ENCODE measurements around the gene IFITM1. TPM values are rescaled to one million over a fixed set of nuclear protein-coding genes. Genes with fewer than 3 reads are reported as not detected.

Gene IFITM1
- total and polyA plus RNA-seq, 2 of the 8 experiments (the other 6 are each of a cell fraction or from before 2014, with no cell fraction given), result 394 to 1,464 TPM

GRCh38 chr11:295351-296170 is 18.3 kb upstream of the IFITM1 start:
- Histone ChIP-seq H2AK5ac (ENCODE audit: low read depth, low read length) (no peak overlapping the region), H3K18ac (ENCODE audit: extremely low read depth, low read length) (no peak overlapping the region), H4K20me1 (replicated peaks in 1 of 2; ENCODE audit: control insufficient read depth in 1 of 2, insufficient read depth in 2 of 2, low read length in 2 of 2) (no peaks in the 10 kb centered on the region), H3K23ac (ENCODE audit: insufficient read length) (no peak overlapping the region), H3K56ac (replicated peaks; ENCODE audit: insufficient read length, low read depth, low read length) (no peak overlapping the region), H3K79me2 (ENCODE audit: control insufficient read depth in 1 of 2, insufficient read depth in 2 of 2, low read length in 2 of 2) (no peaks in the 10 kb centered on the region), H4K91ac (replicated peaks; ENCODE audit: insufficient read length, low read length) (no peak overlapping the region), H3K4me2 (ENCODE audit: insufficient read depth in 1 of 2, low read depth in 2 of 2, low read length in 2 of 2) (no peak overlapping the region), H2BK120ac (replicated peaks; ENCODE audit: low read depth, low read length) (no peak overlapping the region), H4K5ac (ENCODE audit: insufficient read length, low read depth, low read length) (no peak overlapping the region), H3K27ac (ENCODE audit: low read depth, low read length) (no peak overlapping the region), H2BK12ac (ENCODE audit: low read depth, low read length) (no peak overlapping the region), H3K4ac (replicated peaks; ENCODE audit: insufficient read length, low read depth, low read length) (no peak overlapping the region), H4K8ac (ENCODE audit: extremely low read depth, insufficient read depth, low read length) (no peak overlapping the region), H2AFZ (ENCODE audit: low read length) (no peak overlapping the region), H3K9ac (replicated peaks in 1 of 4; ENCODE audit: extremely low read depth in 1 of 4, low read depth in 3 of 4, low read length in 3 of 4) (no peak overlapping the region), H2BK5ac (ENCODE audit: low read depth, low read length) (no peak overlapping the region), H3K4me3 (ENCODE audit: extremely low read depth in 1 of 4, insufficient read depth in 2 of 4, low read depth in 3 of 4, low read length in 4 of 4) (no peak overlapping the region), H3K4me1 (replicated peaks in 1 of 4; ENCODE audit: control insufficient read depth in 3 of 4, insufficient read depth in 4 of 4, low read length in 3 of 4) (peaks cover 5 to 34% (median 23%) of the 10 kb centered on the region in 4 experiments), H2BK20ac (ENCODE audit: low read length) (no peak overlapping the region), H3K14ac (ENCODE audit: insufficient read length) (no peak overlapping the region), H3K23me2 (ENCODE audit: low read depth, low read length) (no peaks in the 10 kb centered on the region), H3K36me3 (ENCODE audit: control insufficient read depth in 2 of 4, insufficient read depth in 4 of 4, low read length in 3 of 4) (peaks cover 3 to 30% (median 15%) of the 10 kb centered on the region in 4 experiments; a peak in 6 of 8 replicates), H3K9me3 (ENCODE audit: insufficient read depth in 2 of 2, low read depth in 1 of 2, low read length in 1 of 2) (no peaks in the 10 kb centered on the region), H2BK15ac (ENCODE audit: low read length) (no peak overlapping the region), H3K27me3 (replicated peaks in 1 of 4; ENCODE audit: control insufficient read depth in 3 of 4, extremely low read depth in 1 of 4, insufficient read depth in 3 of 4, low read length in 3 of 4) (no peaks in the 10 kb centered on the region), H3K79me1 (ENCODE audit: low read depth, low read length) (no peaks in the 10 kb centered on the region)
- 91% methylated on average over 24 of the region's 26 CpGs; no CpG with 5 or more reads in 1 of the 2 experiments for WGBS, 2 experiments (ENCODE audit: extremely low coverage in 1 of 2, insufficient coverage in 1 of 2, insufficient read length in 1 of 2, insufficient replicate concordance in 2 of 2, low coverage in 1 of 2, low lambda C conversion rate in 2 of 2, missing lambda C conversion rate in 1 of 2)
- FAIRE-seq (no peak), DNase-seq (ENCODE audit: low read depth in 1 of 2, low spot score in 2 of 2) (no peak)
- ChIA-PET POLR2A (ENCODE audit: partially characterized antibody) (interaction anchor here (0.6 to 3.0 kb wide), 6 partner anchors 9 to 234 kb away, joined by 3 to 17 read pairs (median 4); no protein-coding TSS in a partner anchor), CTCF (ENCODE audit: partially characterized antibody) (interaction anchor here (1.0 to 3.4 kb wide), 6 partner anchors 10 to 68 kb away, joined by 3 to 29 read pairs (median 6); partner anchors contain the start of gene IFITM2)
- TF ChIP-seq SIRT6 (IDR thresholded peaks at IDR 0.05; ENCODE audit: low read length) (no peak), GABPA (IDR thresholded peaks at IDR 0.05; ENCODE audit: borderline replicate concordance, insufficient read depth, low read length) (no peak), POU5F1 (IDR thresholded peaks at IDR 0.05; ENCODE audit: low read depth, low read length) (no peak), SP2 (IDR thresholded peaks at IDR 0.05; ENCODE audit: low read length) (no peak), SUZ12 (IDR thresholded peaks at IDR 0.05; ENCODE audit: low read length) (no peak), TCF12 (IDR thresholded peaks at IDR 0.05; ENCODE audit: low read depth, low read length) (no peak), TAF7 (optimal IDR thresholded peaks at IDR 0.05; ENCODE audit: borderline replicate concordance, low read depth, low read length) (no peak), JUN (IDR thresholded peaks at IDR 0.05; ENCODE audit: low read depth, low read length) (no peak), CHD1 (IDR thresholded peaks at IDR 0.05; ENCODE audit: low read depth, low read length) (no peak), ATF3 (IDR thresholded peaks at IDR 0.05; ENCODE audit: insufficient read depth, low read depth, low read length) (no peak), JUND (IDR thresholded peaks at IDR 0.05; ENCODE audit: low read length) (no peak), YY1 (IDR thresholded peaks at IDR 0.05; ENCODE audit: low read depth, low read length) (no peak)
